ENCODE data around the gene KIAA1549. TPM values are rescaled to one million over a fixed set of nuclear protein-coding genes. Genes with fewer than 3 reads are reported as not detected.

Gene KIAA1549
- total RNA-seq, 1 experiment from 2014 or later: 14.1 TPM

GRCh38 chr7:138819625-138820024 is 161.6 kb downstream of the KIAA1549 start:
- H3K27me3 ChIP-seq (ENCODE audit: control insufficient read depth, insufficient read depth, low read length): peaks cover 2% of the 10 kb centered on the region; the same call in 1 of the 2 replicates
- DNase-seq (ENCODE audit: low read depth, low spot score) (no peak), ATAC-seq (no peak)
- H3K4me3 ChIP-seq (ENCODE audit: low read depth in 2 of 2, low read length in 2 of 2): no peak overlapping the region
- in situ Hi-C loops (cut with HindIII; ENCODE audit: low pct_unique_long_range_greater_than_20kb, low sequenced_read_pairs): no loop called here
- ChIA-PET CTCF (no interaction called here), POLR2A (no interaction called here)
- no peaks in the 10 kb centered on the region for H3K36me3 ChIP-seq (ENCODE audit: control insufficient read depth, insufficient read depth, low read length)
- no peaks in the 10 kb centered on the region for H3K9me3 ChIP-seq (ENCODE audit: control insufficient read depth, insufficient read depth, low read depth, low read length)
- no peak overlapping the region for H3K27ac ChIP-seq (ENCODE audit: low read length)
- no TSS peak for BruUV-seq (replicated peaks)
- no peak for TF ChIP-seq SIN3A (IDR thresholded peaks at IDR 0.05; ENCODE audit: borderline replicate concordance, insufficient read depth, low read depth, low read length)
- TF ChIP-seq, protein P1, sequence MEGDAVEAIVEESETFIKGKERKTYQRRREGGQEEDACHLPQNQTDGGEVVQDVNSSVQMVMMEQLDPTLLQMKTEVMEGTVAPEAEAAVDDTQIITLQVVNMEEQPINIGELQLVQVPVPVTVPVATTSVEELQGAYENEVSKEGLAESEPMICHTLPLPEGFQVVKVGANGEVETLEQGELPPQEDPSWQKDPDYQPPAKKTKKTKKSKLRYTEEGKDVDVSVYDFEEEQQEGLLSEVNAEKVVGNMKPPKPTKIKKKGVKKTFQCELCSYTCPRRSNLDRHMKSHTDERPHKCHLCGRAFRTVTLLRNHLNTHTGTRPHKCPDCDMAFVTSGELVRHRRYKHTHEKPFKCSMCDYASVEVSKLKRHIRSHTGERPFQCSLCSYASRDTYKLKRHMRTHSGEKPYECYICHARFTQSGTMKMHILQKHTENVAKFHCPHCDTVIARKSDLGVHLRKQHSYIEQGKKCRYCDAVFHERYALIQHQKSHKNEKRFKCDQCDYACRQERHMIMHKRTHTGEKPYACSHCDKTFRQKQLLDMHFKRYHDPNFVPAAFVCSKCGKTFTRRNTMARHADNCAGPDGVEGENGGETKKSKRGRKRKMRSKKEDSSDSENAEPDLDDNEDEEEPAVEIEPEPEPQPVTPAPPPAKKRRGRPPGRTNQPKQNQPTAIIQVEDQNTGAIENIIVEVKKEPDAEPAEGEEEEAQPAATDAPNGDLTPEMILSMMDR (IDR thresholded peaks at IDR 0.05): no peak
- TF ChIP-seq, protein P2, sequence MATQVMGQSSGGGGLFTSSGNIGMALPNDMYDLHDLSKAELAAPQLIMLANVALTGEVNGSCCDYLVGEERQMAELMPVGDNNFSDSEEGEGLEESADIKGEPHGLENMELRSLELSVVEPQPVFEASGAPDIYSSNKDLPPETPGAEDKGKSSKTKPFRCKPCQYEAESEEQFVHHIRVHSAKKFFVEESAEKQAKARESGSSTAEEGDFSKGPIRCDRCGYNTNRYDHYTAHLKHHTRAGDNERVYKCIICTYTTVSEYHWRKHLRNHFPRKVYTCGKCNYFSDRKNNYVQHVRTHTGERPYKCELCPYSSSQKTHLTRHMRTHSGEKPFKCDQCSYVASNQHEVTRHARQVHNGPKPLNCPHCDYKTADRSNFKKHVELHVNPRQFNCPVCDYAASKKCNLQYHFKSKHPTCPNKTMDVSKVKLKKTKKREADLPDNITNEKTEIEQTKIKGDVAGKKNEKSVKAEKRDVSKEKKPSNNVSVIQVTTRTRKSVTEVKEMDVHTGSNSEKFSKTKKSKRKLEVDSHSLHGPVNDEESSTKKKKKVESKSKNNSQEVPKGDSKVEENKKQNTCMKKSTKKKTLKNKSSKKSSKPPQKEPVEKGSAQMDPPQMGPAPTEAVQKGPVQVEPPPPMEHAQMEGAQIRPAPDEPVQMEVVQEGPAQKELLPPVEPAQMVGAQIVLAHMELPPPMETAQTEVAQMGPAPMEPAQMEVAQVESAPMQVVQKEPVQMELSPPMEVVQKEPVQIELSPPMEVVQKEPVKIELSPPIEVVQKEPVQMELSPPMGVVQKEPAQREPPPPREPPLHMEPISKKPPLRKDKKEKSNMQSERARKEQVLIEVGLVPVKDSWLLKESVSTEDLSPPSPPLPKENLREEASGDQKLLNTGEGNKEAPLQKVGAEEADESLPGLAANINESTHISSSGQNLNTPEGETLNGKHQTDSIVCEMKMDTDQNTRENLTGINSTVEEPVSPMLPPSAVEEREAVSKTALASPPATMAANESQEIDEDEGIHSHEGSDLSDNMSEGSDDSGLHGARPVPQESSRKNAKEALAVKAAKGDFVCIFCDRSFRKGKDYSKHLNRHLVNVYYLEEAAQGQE (IDR thresholded peaks at IDR 0.05; ENCODE audit: insufficient read depth in 1 of 2, low read depth in 2 of 2, low read length in 1 of 2): no peak
- TF ChIP-seq POLR2AphosphoS5 (IDR thresholded peaks at IDR 0.05; ENCODE audit: low read depth, low read length): no peak
- no peak for TF ChIP-seq TCF7L2 (IDR thresholded peaks at IDR 0.05; ENCODE audit: low read depth, low read length)
- no peaks in the 10 kb centered on the region for H3K4me1 ChIP-seq (ENCODE audit: control insufficient read depth, insufficient read depth, low read length)
- intact Hi-C loops (cut with micrococcal nuclease; ENCODE audit: unreplicated experiment): no loop called here

DNA sequence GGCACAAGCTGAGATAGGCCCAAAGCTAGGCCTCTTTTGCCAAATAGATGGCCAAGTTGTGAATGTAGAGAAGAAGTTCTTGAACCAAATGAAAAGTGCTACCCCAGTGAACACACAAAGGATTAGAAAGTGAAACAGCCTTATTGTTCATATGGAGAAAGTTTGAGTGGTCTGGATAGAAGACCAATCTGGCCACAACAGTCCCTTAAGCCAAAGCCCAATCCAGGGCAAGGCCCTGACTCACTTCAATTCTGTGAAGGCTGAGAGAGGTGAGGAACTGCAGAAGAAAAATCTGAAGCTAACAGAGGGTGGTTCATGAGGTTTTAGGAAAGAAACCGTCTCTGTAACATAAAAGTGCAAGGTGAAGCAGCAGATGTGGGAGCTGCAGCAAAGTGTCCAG is 164.5 kb downstream of the KIAA1549 start:
- TF ChIP-seq SIN3A (IDR thresholded peaks at IDR 0.05; ENCODE audit: borderline replicate concordance, insufficient read depth, low read depth, low read length): no peak
- TF ChIP-seq, protein P1 (IDR thresholded peaks at IDR 0.05): no peak
- TF ChIP-seq TCF7L2 (IDR thresholded peaks at IDR 0.05; ENCODE audit: low read depth, low read length): no peak
- TF ChIP-seq POLR2AphosphoS5 (IDR thresholded peaks at IDR 0.05; ENCODE audit: low read depth, low read length): no peak
- TF ChIP-seq, protein P2 (IDR thresholded peaks at IDR 0.05; ENCODE audit: insufficient read depth in 1 of 2, low read depth in 2 of 2, low read length in 1 of 2): no peak
- DNase-seq (ENCODE audit: low read depth, low spot score): no peak
- in situ Hi-C loops (cut with HindIII; ENCODE audit: low pct_unique_long_range_greater_than_20kb, low sequenced_read_pairs): no loop called here
- no peaks in the 10 kb centered on the region for H3K9me3 ChIP-seq (ENCODE audit: control insufficient read depth, insufficient read depth, low read depth, low read length)
- no peak overlapping the region for H3K27ac ChIP-seq (ENCODE audit: low read length)
- no peaks in the 10 kb centered on the region for H3K4me1 ChIP-seq (ENCODE audit: control insufficient read depth, insufficient read depth, low read length)
- CTCF ChIA-PET: interaction anchor here (0.5 kb wide), 1 partner anchor 915 kb away, joined by 3 read pairs; no protein-coding TSS in a partner anchor
- H3K36me3 ChIP-seq (ENCODE audit: control insufficient read depth, insufficient read depth, low read length): no peaks in the 10 kb centered on the region
- no TSS peak for BruUV-seq (replicated peaks)
- POLR2A ChIA-PET: no interaction called here
- no peak overlapping the region for H3K4me3 ChIP-seq (ENCODE audit: low read depth in 2 of 2, low read length in 2 of 2)
- intact Hi-C loops (cut with micrococcal nuclease; ENCODE audit: unreplicated experiment): no loop called here
- ATAC-seq: no peak
- H3K27me3 ChIP-seq (ENCODE audit: control insufficient read depth, insufficient read depth, low read length): peaks cover 2% of the 10 kb centered on the region; the same call in 1 of the 2 replicates
